Kidney (tissue), 14 donors: Measurements from ENCODE around the gene PACS1. TPM values are rescaled to one million over a fixed set of nuclear protein-coding genes. Genes with fewer than 3 reads are reported as not detected.

Experiments used
- DNase-seq, 5 donors: peaks; one replicate each; pipeline ENCODE4 v3.0.0-alpha.2; 2013 to 2020
- FAIRE-seq: peaks from 2 replicates; lab custom pipeline; 2012; peaks lifted over from hg19 to GRCh38; lab: Jason Lieb, UNC
- H3K27ac ChIP-seq, 2 donors: one replicate each; pipeline ENCODE4 v1.7.0; 2013; ENCODE audit warnings: low read depth in 2 of 2, low read length in 2 of 2, inconsistent platforms in 1 of 2
- H3K27me3 ChIP-seq: one replicate; pipeline ENCODE4 v1.7.1; 2013; ENCODE audit warnings: low read length, inconsistent platforms; ENCODE audit not compliant: control insufficient read depth, insufficient read depth
- H3K36me3 ChIP-seq, 3 donors: one replicate each; pipeline versions ENCODE4 v1.7.0 to v1.7.1; 2013; ENCODE audit warnings: low read length in 3 of 3, control low read depth in 1 of 3, inconsistent platforms in 1 of 3; ENCODE audit not compliant: insufficient read depth in 3 of 3, control insufficient read depth in 2 of 3
- H3K4me1 ChIP-seq, 3 donors: one replicate each; pipeline versions ENCODE4 v1.7.0 to v1.7.1; 2013; ENCODE audit warnings: low read length in 3 of 3, inconsistent platforms in 1 of 3, low read depth in 1 of 3; ENCODE audit not compliant: control insufficient read depth in 2 of 3, insufficient read depth in 2 of 3
- H3K4me3 ChIP-seq, 3 donors: one replicate each; pipeline versions ENCODE4 v1.7.0 to v1.8.1; 2013; ENCODE audit warnings: low read length in 3 of 3, control low read depth in 1 of 3, inconsistent platforms in 1 of 3
- H3K9ac ChIP-seq, 3 donors: one replicate each; pipeline versions ENCODE4 v1.7.0 to v1.7.1; 2013; ENCODE audit warnings: low read length in 3 of 3, control low read depth in 1 of 3, inconsistent platforms in 1 of 3
- H3K9me3 ChIP-seq, 3 donors: one replicate each; pipeline versions ENCODE4 v1.7.0 to v1.7.1; 2013; ENCODE audit warnings: low read length in 3 of 3, control low read depth in 1 of 3, inconsistent platforms in 1 of 3; ENCODE audit not compliant: control insufficient read depth in 2 of 3, insufficient read depth in 1 of 3
- intact Hi-C: fragments of 100-400 bp; cut with DNase I; formaldehyde crosslinking; loops from one replicate; pipeline ENCODE4 v1.11.1; 2022
- polyA plus RNA-seq: library from polyadenylated mRNA; stranded (reverse); fragments of 350-450 nt; fragmentation: Illumina TruSeq; extraction: RNeasy Lipid Tissue Mini Kit (QIAGEN cat#74804); gene quantifications from one replicate; pipeline ENCODE4 v1.2.3, GENCODE V29; 2014; ENCODE audit warnings: low read depth, low replicate concordance; ENCODE audit not compliant: insufficient read depth
- total RNA-seq: library from RNA; stranded (reverse); fragmentation: NEBNext Ultra II Directional; extraction: Animal tissue kit (Norgen Biotek cat#: 25700); gene quantifications from one replicate; pipeline ENCODE4 v1.2.1, GENCODE V29; 2021
- TF ChIP-seq, protein P1 (sequence below): IDR thresholded peaks from 3 replicates; pipeline ENCODE4 v1.5.1; 2012; ENCODE audit warnings: mild to moderate bottlenecking, moderate library complexity, borderline replicate concordance; ENCODE audit not compliant: insufficient read depth; ENCODE audit errors: extremely low read depth
- donor health status: control.
- donor health status: control.
- donor health status: control.
- donor health status: control.
- donor health status: control.
- donor health status: DM: yes; HTN: yes; CAD: no.
- donor health status: Normal renal cell carcinoma (clear cell type).

PACS1 gene
- total and polyA plus RNA-seq, 2 donors from 2014 or later, result 23.7 to 91.8 TPM

DNA sequence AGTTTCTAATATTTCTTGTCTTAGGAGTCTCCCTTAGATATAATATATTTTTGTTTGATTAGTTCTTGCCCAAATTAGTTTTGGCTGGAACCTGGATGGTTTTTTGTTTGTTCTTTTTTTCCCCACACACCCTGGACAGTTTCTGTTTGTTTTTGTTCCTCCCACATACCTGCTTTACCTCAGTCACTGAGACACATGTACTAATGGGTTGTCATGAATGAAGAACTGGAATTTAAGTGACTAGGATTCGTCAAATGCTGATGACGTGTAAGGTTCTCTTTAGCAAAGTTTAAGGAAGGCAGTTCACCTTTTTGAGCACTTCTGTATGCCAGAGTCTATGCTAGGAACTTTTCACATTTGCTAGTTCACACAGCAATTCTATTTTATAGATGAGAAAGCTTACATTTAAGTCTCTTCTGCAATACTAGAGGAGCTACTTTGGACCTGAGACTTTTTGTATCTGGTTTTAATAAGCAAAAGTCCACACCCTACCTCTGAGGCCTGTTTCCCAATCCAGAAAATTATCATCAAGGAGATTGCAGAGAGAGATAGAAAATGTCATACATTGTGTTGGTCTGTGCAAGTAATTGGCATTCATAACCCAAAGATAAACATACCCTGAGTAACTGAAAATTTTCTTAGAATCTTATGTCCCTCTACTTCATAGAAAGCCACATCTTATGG, 111.7 kb downstream of the PACS1 start:
- no peaks in the 10 kb centered on the region for H3K9me3 ChIP-seq
- no peaks in the 10 kb centered on the region for H3K36me3 ChIP-seq
- H3K9ac ChIP-seq, result no peak overlapping the region
- H3K4me3 ChIP-seq, result no peak overlapping the region
- no peak for FAIRE-seq
- TF ChIP-seq, protein P1, sequence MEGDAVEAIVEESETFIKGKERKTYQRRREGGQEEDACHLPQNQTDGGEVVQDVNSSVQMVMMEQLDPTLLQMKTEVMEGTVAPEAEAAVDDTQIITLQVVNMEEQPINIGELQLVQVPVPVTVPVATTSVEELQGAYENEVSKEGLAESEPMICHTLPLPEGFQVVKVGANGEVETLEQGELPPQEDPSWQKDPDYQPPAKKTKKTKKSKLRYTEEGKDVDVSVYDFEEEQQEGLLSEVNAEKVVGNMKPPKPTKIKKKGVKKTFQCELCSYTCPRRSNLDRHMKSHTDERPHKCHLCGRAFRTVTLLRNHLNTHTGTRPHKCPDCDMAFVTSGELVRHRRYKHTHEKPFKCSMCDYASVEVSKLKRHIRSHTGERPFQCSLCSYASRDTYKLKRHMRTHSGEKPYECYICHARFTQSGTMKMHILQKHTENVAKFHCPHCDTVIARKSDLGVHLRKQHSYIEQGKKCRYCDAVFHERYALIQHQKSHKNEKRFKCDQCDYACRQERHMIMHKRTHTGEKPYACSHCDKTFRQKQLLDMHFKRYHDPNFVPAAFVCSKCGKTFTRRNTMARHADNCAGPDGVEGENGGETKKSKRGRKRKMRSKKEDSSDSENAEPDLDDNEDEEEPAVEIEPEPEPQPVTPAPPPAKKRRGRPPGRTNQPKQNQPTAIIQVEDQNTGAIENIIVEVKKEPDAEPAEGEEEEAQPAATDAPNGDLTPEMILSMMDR, result no peak
- H3K27ac ChIP-seq, result no peak overlapping the region
- H3K27me3 ChIP-seq, result no peaks in the 10 kb centered on the region
- no peak for DNase-seq
- intact Hi-C loops, result no loop called here
- H3K4me1 ChIP-seq, result no peaks in the 10 kb centered on the region

DNA sequence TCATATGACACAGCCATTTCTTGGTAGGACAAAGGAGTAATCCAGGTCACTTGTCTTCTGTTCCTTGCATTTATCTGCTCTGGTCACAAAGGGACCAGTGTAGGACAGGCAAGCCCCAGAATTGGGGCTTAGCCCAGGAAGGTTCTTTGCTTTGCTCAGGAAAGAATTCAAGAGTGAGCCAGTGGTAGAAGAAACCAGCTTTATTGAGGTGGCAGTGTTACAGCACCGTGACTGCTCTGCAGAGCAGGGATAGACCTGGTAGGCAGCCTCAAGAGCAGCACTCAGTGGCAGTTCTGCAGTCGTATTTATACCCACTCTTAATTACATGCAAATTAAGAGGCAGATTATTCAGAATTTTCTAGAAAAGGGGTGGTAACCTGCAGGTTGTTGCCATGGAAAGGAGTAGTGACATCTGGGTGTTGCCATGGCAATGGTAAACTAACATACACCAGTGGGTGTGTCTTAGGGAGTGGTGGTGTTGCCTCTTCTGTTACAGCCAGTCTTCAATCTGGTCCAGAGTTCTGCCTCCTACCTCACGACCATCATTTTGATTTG, 113.5 kb downstream of the PACS1 start:
- H3K9me3 ChIP-seq, result no peaks in the 10 kb centered on the region
- no peak overlapping the region for H3K27ac ChIP-seq
- DNase-seq, result peak in 1 of 5 donors; percentile 11
- H3K9ac ChIP-seq, result no peak overlapping the region
- H3K36me3 ChIP-seq, result no peaks in the 10 kb centered on the region
- no peaks in the 10 kb centered on the region for H3K4me1 ChIP-seq
- no peak overlapping the region for H3K4me3 ChIP-seq
- FAIRE-seq, result no peak
- no peaks in the 10 kb centered on the region for H3K27me3 ChIP-seq
- intact Hi-C loops, result no loop called here
- TF ChIP-seq, protein P1, result no peak

DNA sequence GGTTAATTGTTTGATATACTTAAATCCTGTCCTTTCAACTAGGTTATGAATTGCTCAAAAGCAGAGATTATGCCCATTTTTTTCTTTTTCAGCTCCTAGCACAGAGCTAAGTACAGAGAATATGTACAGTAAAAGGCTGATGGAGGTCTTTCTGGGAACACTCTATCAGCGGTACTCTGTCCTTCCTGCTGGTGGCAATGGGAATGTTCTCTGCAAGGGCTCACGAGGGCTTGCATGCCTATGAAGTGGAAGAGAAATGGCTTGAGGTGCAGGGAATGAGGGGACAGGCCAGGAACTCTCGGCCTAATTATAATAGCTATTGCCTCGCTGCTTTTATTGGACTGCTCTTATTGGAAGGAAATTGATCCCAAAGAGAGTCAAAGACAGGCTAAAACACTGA, 114.7 kb downstream of the PACS1 start:
- Histone ChIP-seq H3K27ac (no peak overlapping the region), H3K4me1 (no peaks in the 10 kb centered on the region), H3K9me3 (no peaks in the 10 kb centered on the region), H3K27me3 (no peaks in the 10 kb centered on the region), H3K4me3 (no peak overlapping the region), H3K36me3 (no peaks in the 10 kb centered on the region), H3K9ac (no peak overlapping the region)
- no peak for DNase-seq
- intact Hi-C loops, result no loop called here
- TF ChIP-seq, protein P1, result no peak
- FAIRE-seq, result no peak
